ENCODE measurements around the gene CLEC10A.

- TF ChIP-seq CTCF (IDR thresholded peaks at IDR 0.05; ENCODE audit: poor library complexity) = no peak
- no peak for TF ChIP-seq EZH2phosphoT487 (IDR thresholded peaks at IDR 0.05; ENCODE audit: low read depth, severe bottlenecking, unreplicated experiment)
Measured at GRCh38 chr17:7111784-7112509, 31.9 kb upstream of the CLEC10A start.

All from hepatocyte (in vitro differentiated cells).